NCI-H2029 treated with DMSO at 0.1 percent for 48 hours (cell line): ENCODE measurements around the gene CENPN.

Experiments
- DNase-seq: peaks from one replicate; lab custom pipeline; 2025; lab: John Stamatoyannopoulos, UW

Gene CENPN

DNA sequence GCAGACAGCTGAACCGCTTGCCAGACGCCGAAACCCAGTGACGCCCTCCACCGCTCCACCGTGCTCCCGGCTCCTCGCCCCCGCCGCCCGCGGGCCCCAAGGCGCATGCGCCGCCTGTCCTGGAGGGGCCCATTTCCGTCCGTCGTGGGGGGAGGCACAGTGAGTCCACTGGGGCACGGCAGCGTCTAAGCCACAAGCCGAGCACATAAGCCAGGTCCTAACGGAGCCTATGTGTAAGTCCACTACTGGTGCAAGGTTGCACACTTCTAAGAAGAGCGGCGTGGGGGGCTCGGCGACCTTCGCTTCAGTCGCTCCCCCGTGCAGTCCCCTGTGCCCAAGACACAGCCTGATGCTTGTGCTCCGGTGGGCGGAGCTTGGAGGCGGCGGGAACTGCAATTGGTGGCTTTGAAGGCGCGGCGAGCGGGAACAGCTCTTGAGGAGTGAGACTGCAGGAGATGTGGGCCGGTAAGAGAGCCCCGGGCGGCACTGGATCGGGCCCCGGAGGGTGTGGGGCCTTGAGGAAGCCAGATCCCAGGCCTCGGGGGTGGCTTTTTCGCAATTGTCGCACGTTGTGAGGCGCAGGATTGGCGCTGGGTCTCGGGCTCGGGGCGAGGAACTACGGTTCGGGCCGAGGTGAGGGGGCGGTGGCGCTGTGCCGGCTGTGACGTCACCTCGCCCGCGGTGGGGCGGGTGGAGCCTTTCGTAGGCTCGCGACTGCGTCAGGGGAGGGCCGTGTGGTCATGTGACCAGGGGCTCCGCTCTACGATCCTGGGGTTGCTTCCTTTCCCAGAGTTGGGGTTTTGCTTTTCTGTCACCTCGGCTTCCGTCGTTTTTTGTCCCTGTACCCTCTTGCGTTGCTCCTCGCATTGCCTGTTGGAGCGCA, at the start of gene CENPN, which contains the start of gene CMC2:
Gene CENPN, plus strand, starts transcription at position 402 of the 883 bp plus-strand sequence. CDS start 4,726 bp downstream, outside the sequence.
Gene CMC2, minus strand, starts transcription at position 73 of the 883 bp plus-strand sequence. CDS start 9,491 bp downstream, outside the sequence.
- DNase-seq = peak; percentile 42

DNA sequence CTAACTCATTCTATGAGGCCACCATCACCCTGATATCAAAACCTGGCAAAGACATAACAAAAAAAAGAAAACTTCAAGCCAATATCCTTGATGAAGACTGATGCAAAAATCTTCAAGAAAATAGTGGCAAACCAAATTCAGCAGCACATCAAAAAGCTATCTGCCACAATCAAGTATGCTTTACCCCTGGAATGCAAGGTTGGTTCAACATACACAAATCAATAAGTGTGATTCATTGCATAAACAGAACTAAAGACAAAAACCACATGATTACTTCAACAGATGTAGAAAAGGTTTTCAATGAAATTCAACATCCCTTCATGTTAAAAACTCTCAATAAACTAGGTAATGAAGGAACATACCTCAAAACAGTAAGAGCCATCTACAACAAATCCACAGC, 48.7 kb upstream of the CENPN start:
- DNase-seq = no peak

GRCh38 chr16:80962879-80963278, 44.1 kb upstream of the CENPN start:
- no peak for DNase-seq

GRCh38 chr16:80964351-80964750, 42.7 kb upstream of the CENPN start:
- no peak for DNase-seq

DNA sequence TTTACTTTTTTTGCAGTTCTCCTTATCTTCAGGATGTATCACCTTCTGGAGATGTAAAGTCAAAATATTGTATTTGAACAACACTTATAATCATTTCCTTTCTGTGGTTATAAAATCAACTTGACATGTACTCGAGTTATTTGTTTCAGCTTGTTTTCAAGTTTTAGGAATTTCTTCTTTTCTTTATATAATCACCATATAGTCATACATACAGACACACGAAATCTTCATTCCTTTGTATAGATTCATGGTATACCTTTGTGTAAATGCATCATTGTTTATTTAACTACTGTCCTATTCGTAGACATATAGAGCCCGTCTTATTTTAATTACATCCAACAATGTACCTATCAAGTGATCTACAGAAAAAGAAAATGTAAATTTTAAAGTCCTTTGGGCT, 40.4 kb upstream of the CENPN start:
- DNase-seq = no peak

DNA sequence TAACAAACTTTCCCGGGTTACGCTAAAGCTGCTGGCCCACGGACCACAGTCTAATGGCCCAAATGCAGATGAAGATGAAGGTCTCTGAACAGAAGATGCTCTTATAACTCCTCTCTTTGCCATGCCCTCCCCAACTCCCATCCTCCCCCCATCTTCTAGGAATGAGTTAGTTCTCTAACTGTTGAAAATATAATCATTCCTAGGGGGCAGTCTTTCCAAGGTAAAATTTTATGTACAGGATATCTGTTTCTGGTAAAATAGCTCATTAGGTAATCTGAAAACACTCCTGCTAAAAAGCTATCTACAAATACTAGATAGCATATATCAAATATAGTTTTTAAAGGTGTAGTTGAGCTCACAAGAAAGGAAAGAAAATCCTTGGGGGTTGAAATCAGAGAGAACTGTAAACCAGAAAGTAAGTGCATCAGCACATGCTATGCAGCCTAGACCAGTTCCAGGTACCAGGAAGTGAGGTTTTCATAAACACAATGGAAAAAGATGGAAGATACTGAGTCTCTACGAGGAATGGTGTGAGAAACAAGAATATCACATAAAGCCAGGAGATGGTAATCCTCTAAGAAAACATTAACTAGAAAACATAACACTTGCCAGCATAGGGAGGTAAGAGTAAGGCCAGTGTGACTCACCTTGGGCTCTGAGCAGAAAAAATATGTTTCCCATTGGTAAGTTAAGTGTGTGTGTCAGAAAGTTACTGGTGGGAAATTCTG, 38.5 kb upstream of the CENPN start:
- no peak for DNase-seq

DNA sequence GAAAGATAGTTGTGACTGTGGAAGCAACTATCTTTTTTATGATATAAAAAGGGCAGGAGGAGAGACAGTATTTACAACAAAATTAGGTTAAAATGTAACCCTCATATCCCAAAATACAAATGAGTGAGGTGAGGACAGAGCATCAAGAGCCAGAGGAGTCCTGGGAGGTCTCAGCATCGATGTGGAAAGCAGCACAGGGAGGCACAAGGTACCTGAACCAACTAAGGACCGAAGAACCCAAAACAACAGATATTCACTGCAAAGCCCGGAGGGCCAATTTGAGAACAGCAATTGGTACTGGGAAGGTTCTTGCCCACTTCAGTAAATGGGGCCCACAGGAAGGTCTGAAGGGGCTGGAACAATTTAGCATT, 37.9 kb upstream of the CENPN start:
- DNase-seq = no peak

- no peak for DNase-seq
These were observed 35.2 kb upstream of the CENPN start for GRCh38 chr16:80971819-80972218.

- DNase-seq = no peak
These were observed 34.4 kb upstream of the CENPN start for GRCh38 chr16:80972611-80973010.

DNA sequence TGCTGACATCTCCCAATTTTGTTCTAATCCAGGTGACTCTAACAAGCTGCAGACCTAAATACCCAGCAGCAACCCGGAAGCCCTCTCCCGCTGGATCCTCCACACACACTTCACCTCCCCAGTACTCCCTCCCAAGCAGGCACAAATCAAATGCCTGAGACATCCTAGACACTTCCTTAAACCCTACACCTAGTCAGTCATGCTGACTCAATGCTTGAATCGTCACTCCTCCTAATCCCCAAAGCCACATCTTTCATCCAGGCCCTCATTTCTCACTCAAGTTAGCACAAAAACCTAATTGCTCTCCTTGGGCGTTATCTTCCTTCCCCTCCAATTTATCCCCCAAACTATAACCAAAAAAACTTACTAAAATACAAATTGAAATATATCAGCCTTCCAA, 33.0 kb upstream of the CENPN start:
- DNase-seq = no peak

DNA sequence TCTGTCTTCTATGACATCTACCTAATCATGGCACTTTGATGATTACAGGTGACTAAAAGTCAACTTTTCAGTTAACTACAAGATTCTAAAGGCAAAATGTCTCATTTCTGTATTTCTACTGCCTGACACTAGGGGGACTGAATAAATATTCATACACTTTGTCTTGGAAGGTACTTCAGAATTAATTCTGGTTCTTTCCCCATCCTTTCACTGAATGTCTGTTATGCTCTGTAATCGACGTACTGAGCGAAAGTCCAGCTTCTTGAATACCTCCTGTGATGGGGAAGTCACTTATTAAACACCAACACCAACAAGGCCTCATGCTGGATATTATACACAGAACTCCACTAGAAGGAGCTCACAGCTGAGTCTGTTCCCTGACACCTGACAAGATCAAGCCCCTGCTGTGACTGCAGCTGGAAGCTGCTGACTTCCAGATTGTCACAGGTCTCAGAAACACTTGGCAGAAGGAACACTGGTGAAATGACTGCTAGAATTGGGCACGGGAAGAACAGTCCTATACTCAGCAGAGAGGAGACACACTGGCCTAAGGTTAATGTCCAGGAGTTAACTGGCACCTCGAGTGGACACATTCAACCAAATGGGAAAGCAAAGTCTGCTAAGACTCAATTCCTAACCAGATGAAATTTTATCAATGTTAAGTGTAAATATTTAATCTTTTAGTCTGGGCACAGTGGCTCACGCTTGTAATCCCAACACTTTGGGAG, 32.2 kb upstream of the CENPN start:
- DNase-seq = no peak

- DNase-seq = no peak
These were observed 30.1 kb upstream of the CENPN start for GRCh38 chr16:80976946-80977345.

DNA sequence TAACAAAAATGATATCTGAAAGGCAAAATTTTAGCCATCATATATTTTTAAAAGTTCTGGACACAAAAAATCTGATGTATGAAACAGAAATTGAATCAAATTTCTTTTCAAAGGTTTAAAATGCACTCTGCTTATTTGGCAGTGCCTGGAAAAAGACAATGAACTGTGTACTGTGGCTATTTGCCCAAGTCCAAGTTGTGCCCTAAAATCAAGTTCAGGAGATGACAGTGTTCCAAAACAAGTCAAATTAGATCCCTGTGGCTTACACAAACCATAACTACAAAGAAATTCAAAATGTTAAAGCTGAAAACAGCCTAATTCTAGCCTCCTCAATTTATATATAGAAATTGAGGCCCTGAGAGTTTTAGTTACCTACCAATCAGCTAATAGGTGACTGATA, 25.9 kb upstream of the CENPN start:
- DNase-seq = no peak

DNA sequence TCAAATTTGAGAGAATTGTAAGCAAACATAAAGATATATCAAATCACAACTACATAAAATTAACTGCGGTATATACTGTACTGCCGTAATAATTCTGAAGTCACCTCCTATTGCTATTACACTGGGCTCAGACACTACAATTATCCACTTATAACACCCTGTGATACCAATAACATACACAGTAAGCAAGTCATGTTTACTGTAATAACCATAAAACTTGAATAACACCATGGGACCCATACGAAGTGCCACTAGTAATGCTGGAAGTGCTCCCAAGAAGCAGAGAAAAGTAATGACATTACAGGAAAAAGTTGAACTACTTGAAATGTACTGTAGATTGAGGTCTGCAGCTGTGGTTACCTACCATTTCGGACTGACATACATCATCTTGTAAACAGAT, 24.4 kb upstream of the CENPN start:
- no peak for DNase-seq

DNA sequence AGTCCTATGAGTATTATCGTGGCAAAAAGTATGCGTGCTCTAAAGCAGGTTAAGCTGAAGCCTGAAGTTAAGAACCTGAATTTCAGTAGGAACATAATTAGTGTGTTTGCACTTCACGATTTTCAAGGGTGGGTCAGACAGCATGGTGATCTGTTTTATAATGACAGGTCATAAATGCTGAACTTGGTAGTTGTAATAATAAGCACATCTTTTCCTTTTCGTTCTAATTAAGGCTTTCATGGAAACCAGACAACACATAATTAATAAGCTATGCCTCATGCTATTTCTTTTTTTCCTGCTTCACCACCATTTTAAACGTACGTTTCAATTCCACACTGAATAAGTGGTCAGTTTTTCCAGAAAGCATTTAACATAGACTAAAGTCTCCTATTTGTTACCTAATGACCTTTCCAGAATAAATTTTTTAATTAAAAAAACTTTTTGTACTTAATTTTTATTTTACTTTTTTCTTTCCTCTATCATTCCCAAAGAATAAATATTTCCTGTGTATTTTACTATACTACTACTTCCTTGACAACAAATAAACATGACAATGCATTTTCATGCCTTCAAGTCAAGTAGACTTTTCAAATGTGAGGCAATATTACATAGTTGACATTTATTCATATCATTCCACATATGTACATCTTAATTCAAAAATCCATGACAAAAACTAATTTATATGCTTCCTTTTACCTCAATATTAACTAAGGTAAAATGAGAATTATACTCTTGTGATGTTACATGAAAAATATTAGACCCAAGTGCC, 22.7 kb upstream of the CENPN start:
- no peak for DNase-seq

DNA sequence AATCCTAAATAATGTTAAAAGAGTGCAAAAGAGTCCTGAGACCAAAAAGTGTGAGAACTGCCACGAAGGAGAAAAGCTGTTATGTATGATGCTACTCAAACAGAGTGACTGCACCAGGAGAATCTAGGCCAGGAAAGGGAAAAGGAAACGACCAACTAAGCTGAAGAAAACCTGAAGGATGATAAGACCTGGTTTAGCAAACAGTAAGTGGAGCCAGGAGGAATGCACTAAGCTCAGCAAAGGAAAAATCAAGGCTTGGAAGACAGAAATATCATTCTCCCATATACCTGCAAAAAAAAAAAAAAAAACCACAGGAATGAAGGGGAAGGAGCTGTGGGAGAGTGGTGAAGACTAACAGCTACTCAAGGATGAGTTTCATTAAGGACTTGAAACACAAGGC, 21.4 kb upstream of the CENPN start:
- no peak for DNase-seq

DNA sequence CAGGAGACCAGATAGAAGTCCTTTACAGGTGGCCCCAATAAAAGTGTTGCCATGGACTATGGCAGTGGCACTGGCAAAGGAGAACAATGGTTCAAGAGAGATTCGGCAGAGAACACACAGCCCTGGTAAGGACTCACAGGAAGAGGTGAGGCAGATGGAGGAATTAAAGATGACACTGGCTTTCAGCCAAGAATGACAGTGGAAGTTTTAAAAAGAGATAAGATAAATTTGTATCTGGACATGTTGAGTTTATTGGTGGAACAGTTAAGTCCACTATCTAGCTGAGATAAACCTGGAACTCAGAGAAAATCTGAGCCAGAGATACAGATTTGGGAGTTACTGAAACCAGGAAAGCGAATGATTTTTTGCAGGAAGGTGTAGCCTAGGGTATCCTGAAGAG, 20.5 kb upstream of the CENPN start:
- no peak for DNase-seq

DNA sequence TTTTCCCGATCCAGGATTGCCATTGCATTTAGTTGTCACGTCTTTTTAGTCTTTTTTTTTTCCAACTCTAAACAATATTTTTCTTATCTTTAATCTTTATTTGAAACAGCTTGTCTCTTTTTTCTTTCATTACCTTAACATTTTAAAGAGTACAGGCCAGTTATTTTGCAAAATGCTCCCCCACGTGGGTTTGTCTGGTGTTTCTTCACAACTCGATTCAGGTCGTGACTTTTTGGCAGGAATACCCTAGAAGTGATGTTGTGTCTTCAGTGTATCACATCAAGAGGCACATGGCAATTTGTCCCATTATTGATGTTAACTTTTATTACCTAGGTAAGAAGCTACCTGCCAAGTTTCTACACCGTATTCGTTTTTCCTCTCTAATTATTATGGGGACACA, 18.3 kb upstream of the CENPN start:
- no peak for DNase-seq

GRCh38 chr16:80989801-80990200, 17.2 kb upstream of the CENPN start:
- no peak for DNase-seq

DNA sequence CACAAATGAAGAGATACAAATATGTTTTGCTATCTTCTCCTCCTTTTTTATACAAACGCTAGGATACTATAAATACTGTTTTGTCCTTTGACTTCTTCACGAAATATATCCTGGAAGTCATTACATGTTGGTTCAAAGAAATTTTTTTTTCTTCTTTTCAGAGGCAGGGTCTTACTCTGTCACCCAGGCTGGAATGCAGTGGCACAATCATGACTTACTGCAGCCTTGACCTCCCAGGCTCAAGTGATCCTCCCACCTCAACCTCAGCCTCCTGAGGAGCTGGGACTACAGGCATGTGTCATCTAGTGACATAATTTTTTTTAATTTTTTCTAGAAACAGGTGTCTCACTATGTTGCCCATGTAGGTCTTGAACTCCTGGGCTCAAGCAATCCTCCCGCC, 16.4 kb upstream of the CENPN start:
- no peak for DNase-seq

DNA sequence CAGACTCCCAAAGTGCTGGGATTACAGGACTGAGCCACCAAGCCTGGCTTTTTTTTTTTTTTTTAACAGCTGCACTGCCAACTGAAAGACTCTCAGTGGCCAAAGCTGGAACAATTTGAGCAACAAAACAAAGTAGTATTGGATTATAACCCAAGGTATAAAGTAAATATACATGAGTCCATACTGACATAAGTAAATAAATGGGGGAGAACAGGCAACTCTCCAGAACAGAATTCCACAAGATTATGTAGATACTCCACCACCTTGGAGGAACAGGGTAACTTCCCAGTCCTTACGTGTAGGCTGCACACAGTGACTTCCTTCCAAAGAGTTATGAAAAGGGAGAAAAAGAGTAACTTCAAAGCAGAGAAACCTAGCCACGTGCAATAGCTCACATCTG, 16.0 kb upstream of the CENPN start:
- DNase-seq = no peak
